ENCODE results near the gene KDM5B.

DNA sequence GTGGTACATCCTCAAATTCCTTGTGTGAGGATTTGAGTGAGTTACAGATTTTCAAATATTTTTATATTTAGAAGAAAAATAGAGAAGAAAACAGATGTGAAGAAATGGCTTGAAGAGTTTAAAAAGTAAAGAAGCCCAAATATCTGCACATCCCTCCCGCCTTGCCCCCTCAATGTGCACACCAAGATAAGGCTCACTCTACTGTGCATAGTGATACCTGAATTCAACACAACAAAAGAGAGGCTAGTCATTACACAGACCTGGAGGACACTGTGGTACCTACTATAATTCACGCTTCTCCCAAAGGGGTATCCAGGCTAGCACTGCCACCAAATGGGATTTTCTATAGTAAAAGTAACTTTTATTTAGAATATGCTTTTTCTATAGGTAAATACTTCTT is 53.9 kb downstream of the KDM5B start:
- TF ChIP-seq, protein P1, sequence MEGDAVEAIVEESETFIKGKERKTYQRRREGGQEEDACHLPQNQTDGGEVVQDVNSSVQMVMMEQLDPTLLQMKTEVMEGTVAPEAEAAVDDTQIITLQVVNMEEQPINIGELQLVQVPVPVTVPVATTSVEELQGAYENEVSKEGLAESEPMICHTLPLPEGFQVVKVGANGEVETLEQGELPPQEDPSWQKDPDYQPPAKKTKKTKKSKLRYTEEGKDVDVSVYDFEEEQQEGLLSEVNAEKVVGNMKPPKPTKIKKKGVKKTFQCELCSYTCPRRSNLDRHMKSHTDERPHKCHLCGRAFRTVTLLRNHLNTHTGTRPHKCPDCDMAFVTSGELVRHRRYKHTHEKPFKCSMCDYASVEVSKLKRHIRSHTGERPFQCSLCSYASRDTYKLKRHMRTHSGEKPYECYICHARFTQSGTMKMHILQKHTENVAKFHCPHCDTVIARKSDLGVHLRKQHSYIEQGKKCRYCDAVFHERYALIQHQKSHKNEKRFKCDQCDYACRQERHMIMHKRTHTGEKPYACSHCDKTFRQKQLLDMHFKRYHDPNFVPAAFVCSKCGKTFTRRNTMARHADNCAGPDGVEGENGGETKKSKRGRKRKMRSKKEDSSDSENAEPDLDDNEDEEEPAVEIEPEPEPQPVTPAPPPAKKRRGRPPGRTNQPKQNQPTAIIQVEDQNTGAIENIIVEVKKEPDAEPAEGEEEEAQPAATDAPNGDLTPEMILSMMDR (IDR thresholded peaks at IDR 0.05; ENCODE audit: low read length), result no peak
- no peak for TF ChIP-seq EZH2 (optimal IDR thresholded peaks at IDR 0.05; ENCODE audit: low read depth, low read length)
